GM18502 (cell line): Measurements from ENCODE around the gene FBLN1.
"Not testable (repeated sequence)": the region's sequence is repeated elsewhere in the genome, so short reads cannot be mapped to it uniquely, and the experiment has no call there.

Source experiments
- ATAC-seq: cut with Tn5 transposase; IDR thresholded peaks from one replicate; pipeline ENCODE4 v1.9.1; 2021; ENCODE audit warnings: mild to moderate bottlenecking; ENCODE audit not compliant: unreplicated experiment, poor library complexity

The FBLN1 gene

DNA sequence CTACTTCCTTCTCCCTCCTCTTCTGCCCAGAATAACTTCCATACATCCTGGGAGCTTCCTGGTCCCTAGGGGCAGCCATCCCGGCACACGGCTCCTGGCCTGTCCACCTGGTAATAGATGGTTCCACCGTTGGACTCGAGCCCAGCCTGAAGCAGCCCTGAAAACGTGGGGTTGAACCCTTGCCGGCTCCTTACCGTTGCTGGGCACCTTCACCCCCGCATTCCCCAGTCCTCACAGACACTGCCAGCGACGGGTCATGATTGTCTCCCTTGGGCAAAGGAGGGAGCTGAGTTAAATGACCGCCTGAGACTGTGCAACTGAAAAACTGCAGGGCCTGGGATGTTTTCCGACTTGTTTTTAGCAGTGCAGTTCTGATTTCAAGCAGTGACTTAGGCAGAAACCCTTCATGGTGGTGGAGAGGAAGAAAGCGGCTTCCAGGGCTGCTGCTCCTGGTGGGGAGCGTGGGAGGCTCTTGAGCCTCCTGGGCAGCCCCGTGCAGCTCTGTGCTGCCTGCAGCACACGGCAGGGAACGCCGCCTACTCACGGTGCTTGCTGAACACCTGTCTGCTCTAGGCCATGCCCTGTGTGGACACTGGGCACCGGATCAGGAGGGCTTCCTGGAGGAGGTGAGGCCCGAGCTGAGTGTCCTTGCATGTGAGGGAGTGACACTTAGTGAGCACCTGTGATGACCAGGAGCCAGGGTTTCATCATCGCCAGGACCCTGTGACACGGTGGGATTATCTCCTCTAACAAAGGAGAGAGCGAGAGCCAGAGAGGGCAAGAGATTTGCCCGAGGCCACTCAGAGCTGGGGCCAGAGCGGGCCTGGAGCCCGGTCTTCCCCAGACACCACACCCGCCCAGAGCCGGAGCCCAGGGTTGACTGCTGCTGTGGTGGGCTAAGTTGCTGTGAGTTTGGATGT is 77.4 kb downstream of the FBLN1 start:
- no peak for ATAC-seq

DNA sequence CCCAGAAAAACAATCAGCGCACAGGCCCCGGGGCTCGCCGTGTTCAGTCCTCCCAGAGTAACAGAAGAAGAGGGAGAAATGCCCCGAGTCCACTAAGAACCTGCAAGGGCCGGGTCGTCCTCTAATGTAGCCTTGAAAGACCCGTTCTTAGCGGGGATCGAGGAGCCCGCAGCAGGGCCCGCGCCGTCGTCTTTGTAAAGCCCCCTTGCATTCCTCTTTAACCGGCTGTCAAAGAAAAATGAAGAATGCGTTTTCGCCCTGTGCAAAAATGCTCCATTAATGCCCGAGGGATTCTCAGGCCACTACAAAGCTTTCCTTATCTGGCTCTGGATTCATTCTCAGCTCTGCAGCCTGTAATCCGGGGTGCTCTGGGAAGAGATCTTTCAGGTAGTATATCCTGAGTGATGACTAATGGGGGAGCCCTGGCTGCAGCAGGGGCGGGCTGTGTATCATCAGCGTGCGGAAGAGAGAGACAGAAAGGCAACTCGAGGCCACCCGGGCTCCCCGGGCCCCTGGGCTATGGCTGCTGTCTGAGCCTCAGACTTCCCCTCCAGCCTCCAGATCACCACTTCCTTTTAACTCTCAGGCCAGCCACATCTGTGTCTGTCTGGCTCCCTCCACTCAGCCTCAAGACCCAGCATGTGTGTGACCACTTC is 78.2 kb downstream of the FBLN1 start:
- ATAC-seq = no peak

DNA sequence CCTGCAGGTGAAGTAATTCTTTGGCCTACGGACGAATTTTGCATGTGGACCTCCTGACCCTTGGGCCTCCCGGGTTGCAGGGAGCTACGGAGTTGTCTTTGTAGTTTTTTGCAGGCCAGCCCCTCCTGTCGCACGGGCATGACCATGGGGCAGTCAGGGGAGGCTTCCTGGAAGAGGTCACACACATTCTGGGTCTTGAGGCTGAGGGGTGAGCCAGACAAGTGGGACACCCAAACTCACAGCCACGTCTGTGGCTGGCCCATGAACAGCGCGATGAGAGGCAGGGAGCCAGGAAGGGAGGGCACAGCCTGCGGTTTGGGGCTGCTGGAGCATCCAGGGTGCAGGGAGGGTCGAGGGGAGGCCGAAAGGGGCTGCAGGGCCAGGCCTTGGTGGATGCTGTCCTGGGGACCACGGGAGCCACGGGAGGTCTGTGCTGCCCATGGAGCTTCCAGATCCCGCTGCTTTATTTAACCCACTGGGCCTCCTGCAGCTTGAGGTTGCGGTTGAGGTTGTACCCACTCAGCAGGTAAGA is 78.9 kb downstream of the FBLN1 start:
- ATAC-seq = no peak

DNA sequence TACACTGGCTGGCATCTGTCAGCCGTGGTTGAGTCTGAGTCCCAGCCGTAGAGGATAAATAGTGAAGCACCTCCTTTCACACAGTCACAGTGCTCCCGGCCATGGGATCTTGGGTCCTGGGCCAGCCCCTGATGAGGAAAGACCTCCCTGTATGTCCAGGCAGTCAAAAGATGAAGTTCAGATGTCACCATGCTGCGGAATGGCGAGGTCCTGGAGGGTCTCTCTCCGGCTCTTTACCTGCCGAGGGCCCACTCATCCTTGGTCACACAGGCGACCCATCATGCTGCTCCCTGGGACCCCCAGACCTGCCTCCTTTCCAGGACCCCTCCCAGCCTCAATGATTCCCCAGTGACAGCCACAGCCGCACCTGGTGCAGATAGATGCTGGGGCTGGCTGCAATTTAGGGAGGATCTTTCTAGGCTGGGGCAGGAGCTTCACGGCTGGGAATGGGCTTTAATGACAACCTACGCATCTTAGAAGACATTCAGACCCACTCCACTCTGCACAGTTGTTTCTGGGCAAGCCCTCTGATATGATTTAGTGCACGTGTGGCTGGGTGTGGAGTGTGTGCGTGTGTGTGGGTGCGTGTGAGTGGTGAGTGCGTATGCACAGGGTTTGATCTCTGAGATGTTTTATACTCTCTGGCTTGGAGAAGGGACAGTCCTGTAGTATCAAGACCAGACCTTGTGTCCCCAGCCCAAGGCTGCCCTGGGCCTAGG is 79.7 kb downstream of the FBLN1 start:
- no peak for ATAC-seq

DNA sequence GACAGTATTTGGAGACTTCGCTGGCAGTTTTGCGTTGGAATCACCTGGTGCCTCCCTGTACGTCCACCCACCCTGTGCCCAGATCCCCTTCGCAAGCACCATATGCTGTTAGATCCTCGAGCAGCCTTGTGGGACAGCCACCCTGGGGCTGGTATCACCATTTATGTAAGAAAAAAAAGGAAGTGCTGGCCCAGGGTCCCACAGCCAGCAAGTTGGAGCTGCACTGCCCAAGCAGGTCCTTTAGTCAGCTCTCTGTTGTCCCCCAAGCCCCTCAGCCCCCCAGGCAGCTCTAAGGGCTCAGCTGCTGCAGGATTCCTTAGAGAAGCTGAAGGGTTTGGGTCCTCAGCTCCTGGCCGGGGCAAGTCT is 80.3 kb downstream of the FBLN1 start:
- no peak for ATAC-seq

- ATAC-seq = no peak
Measured at GRCh38 chr22:45583504-45583903, 80.8 kb downstream of the FBLN1 start.

- ATAC-seq = no peak
Measured at GRCh38 chr22:45584121-45584570, 81.5 kb downstream of the FBLN1 start.

GRCh38 chr22:45584621-45585436 is 82.1 kb downstream of the FBLN1 start:
- no peak for ATAC-seq

DNA sequence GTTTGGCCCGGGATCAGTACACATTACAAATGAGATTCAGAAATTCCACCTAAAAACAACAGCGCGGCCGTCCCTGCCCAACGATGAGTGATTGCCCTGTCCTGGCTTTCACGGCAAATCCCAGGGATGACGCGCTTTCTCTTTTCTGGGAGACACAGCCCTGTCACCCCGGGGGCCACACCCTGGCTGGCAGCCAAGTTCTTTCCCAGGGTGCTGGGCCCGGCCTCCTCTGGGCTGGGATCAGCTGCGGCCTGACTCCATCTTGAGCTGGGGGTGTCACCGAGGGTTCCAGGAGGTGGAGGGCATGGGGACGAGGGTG is 82.7 kb downstream of the FBLN1 start:
- ATAC-seq = no peak

DNA sequence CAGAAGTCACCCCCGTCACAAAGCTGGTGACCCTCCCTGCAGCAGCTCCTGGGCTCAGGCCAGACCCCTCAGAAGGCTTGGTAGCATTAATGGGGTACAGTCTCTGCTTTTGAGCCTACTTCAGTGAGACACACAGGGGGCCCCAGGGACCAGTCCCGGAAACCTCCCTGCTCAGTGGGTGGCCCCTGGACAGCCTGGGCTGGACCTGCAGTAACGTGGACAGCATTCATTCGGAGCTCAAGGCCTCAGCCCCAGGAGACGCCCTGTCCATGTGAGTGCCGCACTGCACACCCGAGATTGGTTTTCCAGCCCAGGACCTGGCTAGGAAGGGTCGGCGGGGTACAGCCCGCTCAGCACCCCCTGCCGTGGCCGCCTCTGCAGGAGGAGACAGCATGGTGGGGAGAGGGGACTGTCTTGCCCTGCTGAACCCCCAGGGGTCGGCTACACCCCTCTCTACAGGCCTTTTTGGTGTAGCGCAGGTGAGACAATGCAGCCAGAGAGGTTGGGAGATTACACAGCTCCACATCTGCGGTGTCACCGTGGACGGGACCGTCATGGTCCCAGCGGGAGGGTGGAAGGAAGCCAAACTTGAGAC is 83.4 kb downstream of the FBLN1 start:
- no peak for ATAC-seq

DNA sequence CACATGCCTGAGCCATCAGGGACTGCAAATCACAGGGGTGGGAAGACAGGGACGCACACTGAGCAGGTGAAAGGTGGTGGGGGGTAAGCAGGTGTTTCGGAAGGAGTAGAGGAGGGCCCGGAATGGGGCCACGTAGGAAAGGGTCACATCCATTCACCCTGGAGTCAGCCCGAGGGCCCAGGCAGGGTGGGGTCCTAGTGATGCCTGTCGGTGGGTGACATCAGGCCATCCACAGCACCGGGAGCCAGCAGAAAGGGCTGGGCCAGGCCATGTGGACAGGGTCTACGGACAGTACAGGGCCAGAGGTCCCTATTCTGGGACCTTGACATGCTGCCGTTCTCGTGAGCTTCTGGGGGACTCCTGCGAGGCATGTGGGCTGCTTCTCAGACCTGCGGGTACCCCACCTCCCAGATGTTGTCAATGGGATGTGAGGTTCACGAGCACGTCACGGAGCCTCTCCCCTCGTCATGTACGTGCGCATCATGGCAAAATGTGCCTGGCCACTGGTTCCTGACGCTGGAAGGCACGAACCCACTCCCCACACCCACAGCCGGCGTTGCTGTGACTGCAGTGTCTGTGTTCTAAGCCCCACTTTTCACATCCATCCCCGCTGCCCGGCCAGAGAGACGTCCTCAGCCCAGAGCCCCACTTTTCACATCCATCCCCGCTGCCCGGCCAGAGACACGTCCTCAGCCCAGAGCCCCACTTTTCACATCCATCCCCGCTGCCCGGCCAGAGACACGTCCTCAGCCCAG is 84.1 kb downstream of the FBLN1 start:
- ATAC-seq = no peak

DNA sequence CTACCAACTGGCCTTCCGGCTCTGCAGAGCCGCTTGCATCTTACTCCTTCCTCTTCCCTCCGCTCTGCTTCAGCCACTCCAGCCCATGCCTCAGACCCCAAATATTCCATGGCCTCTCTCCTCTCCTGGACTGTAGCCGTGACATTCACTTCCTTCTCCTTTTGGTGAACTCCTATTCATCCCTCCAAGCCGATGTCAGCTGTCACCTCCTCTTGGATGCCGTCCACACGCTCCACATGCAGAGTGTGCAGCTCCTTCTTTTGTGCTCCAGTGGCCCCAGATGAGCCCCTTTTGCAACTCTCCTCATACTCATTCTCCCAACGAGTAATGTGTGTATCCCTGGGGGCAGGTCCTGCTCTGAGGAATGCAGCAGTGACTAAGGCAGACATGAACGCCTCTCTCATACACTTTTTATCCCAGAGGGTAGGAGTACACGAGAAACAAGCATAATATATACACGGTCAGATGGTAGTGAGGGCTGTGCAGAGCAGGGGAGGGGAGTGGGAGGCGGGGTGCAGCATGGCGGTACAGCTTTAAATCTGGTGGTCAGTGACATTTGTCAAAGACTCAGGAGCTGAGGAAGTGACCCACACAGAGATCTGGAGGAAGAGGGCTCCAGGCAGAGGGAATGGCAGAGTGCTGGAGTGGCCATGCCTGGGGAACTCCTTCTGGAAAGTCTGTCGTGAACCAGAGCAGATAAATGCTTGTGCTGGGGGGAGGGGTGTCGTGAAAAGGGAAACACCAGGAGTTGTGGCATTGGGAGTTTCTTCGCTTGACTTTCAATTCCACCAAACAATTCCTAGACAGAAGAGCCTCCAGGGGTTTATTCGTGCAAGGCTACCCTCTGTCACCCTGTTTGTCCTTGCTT is 85.2 kb downstream of the FBLN1 start:
- no peak for ATAC-seq

DNA sequence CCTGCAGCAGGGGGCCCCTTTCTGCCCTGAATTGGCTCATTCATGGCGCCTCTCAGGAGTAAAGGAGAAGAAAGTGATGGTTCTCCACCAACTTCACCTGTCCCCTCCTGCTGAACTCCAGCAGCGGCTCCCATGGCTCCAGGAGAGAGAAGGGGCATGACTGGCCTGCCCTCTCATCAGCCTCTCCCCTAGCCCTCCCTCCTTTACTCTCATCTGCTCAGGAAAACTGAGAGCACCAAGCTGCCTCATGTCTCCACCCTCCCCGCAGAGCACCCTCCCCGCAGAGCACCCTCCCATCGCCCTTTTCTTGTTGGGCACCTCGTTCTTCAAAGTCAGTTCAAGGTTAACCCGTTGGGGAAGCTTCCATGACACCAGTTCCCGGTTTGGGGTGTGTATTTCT is 86.9 kb downstream of the FBLN1 start:
- ATAC-seq = no peak

GRCh38 chr22:45590262-45590661 is 87.6 kb downstream of the FBLN1 start:
- ATAC-seq = no peak

GRCh38 chr22:45591633-45592213 is 89.0 kb downstream of the FBLN1 start:
- not testable (repeated sequence) for ATAC-seq

GRCh38 chr22:45594123-45594941 is 91.6 kb downstream of the FBLN1 start:
- no peak for ATAC-seq
